GM18505 (cell line): ENCODE measurements around the gene SCN3A.

Source experiments
- ATAC-seq: cut with Tn5 transposase; IDR thresholded peaks from one replicate; pipeline ENCODE4 v1.9.1; 2021; ENCODE audit not compliant: unreplicated experiment
- POLR2A ChIP-seq: IDR thresholded peaks from 4 replicates; pipeline ENCODE4 v1.6.1; 2011; ENCODE audit warnings: borderline replicate concordance; ENCODE audit not compliant: insufficient read depth, insufficient read length; ENCODE audit errors: extremely low read depth

Gene SCN3A

GRCh38 chr2:165214093-165214492, 10.2 kb upstream of the SCN3A start:
- no peak for ATAC-seq
- TF ChIP-seq POLR2A, result no peak

GRCh38 chr2:165208094-165208493, 4.2 kb upstream of the SCN3A start:
- no peak for ATAC-seq
- TF ChIP-seq POLR2A, result no peak

GRCh38 chr2:165205865-165206264, 2.0 kb upstream of the SCN3A start:
- no peak for TF ChIP-seq POLR2A
- ATAC-seq, result no peak

GRCh38 chr2:165202239-165202638, 1.6 kb downstream of the SCN3A start:
- no peak for ATAC-seq
- TF ChIP-seq POLR2A, result no peak

GRCh38 chr2:165198181-165198580, 5.7 kb downstream of the SCN3A start:
- ATAC-seq, result no peak
- no peak for TF ChIP-seq POLR2A

GRCh38 chr2:165197346-165197745, 6.5 kb downstream of the SCN3A start:
- no peak for ATAC-seq

GRCh38 chr2:165196411-165196810, 7.4 kb downstream of the SCN3A start:
- ATAC-seq, result no peak
- no peak for TF ChIP-seq POLR2A

More at GRCh38 chr2:165197346-165197745, 6.5 kb downstream of the SCN3A start:
- no peak for TF ChIP-seq POLR2A

GRCh38 chr2:165193178-165193777, 10.6 kb downstream of the SCN3A start:
- ATAC-seq, result peak; percentile 97
- TF ChIP-seq POLR2A, result no peak

- ATAC-seq, result peak; percentile 42
- TF ChIP-seq POLR2A, result no peak
Measured at GRCh38 chr2:165192729-165193128, 11.1 kb downstream of the SCN3A start.

GRCh38 chr2:165191096-165191728, 12.6 kb downstream of the SCN3A start:
- no peak for ATAC-seq
- TF ChIP-seq POLR2A, result no peak

- TF ChIP-seq POLR2A, result no peak
- no peak for ATAC-seq
Measured at GRCh38 chr2:165185633-165186032, 18.2 kb downstream of the SCN3A start.

- no peak for ATAC-seq
Measured at GRCh38 chr2:165182029-165182428, 21.8 kb downstream of the SCN3A start.

GRCh38 chr2:165176780-165177179, 27.1 kb downstream of the SCN3A start:
- no peak for ATAC-seq
- no peak for TF ChIP-seq POLR2A

More at GRCh38 chr2:165182029-165182428, 21.8 kb downstream of the SCN3A start:
- no peak for TF ChIP-seq POLR2A

GRCh38 chr2:165173215-165173614, 30.6 kb downstream of the SCN3A start:
- ATAC-seq, result peak; percentile 75
- no peak for TF ChIP-seq POLR2A
